ENCODE measurements around the gene PEPD. TPM values are rescaled to one million over a fixed set of nuclear protein-coding genes. Genes with fewer than 3 reads are reported as not detected.

Gene PEPD
- total RNA-seq, 4 donors from 2014 or later: 40.1 to 61.4 (median 53.4) TPM

DNA sequence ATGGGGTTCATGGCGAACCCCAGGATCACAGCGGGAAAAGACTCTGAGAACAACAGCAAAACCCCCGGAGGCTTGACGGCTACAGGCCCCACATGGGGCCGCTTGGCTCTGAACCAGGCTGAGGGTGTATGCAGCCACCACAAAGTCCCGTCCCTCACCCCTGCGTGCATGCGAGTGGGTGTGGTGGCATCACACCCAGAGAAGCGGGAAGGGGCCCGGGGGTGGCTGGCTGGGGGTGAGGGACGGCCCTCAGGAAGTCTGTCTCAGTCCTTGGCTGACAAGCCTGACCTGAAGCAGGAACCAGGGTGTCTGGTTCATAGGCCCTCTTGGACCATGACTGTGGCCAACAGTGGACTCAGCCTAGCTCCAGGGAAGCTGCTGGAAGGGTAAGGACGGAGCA lies 113.9 kb downstream of the PEPD start:
- Histone ChIP-seq H3K9me3 (no peaks in the 10 kb centered on the region), H3K36me3 (peaks cover 0 to 38% (median 0%) of the 10 kb centered on the region in 3 donors), H3K4me3 (no peak overlapping the region), H3K4me1 (peaks cover 0 to 31% (median 0%) of the 10 kb centered on the region in 3 donors), H3K27ac (no peak overlapping the region), H3K27me3 (no peaks in the 10 kb centered on the region)
- 77 to 94% methylated on average over 2 to 4 of the region's 12 CpGs for WGBS, 2 donors
- intact Hi-C loops (cut with DNase I): loop anchor here (2.0 kb wide), 1 partner anchor 173 kb away; no protein-coding TSS in a partner anchor
- no peak for DNase-seq
- TF ChIP-seq, protein P1, sequence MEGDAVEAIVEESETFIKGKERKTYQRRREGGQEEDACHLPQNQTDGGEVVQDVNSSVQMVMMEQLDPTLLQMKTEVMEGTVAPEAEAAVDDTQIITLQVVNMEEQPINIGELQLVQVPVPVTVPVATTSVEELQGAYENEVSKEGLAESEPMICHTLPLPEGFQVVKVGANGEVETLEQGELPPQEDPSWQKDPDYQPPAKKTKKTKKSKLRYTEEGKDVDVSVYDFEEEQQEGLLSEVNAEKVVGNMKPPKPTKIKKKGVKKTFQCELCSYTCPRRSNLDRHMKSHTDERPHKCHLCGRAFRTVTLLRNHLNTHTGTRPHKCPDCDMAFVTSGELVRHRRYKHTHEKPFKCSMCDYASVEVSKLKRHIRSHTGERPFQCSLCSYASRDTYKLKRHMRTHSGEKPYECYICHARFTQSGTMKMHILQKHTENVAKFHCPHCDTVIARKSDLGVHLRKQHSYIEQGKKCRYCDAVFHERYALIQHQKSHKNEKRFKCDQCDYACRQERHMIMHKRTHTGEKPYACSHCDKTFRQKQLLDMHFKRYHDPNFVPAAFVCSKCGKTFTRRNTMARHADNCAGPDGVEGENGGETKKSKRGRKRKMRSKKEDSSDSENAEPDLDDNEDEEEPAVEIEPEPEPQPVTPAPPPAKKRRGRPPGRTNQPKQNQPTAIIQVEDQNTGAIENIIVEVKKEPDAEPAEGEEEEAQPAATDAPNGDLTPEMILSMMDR (IDR thresholded peaks at IDR 0.05): no peak

DNA sequence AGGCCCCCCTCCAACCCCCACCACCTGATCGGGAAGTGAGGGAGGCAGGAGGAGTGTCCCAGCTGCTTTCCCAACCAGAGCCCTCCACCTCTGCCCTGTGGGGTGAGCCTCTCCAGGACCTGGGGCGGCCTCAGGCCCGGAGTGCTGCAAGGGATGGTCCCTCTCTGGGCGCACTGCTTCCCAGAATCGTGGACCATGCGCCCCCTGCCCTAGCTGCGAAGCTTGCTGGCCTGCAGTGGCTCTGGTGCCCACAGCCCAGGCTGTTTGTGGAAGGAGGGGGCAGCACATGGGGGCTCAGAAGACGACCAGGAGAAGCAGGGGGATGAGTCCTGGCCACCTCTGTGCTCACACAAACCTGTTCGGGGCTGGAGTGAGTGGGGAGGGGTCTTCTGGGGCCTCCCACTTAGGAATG lies 114.4 kb downstream of the PEPD start:
- Histone ChIP-seq H3K36me3 (peaks cover 0 to 38% (median 0%) of the 10 kb centered on the region in 3 donors), H3K9me3 (no peaks in the 10 kb centered on the region), H3K27ac (no peak overlapping the region), H3K4me3 (no peak overlapping the region), H3K4me1 (peaks cover 0 to 29% (median 0%) of the 10 kb centered on the region in 3 donors), H3K27me3 (no peaks in the 10 kb centered on the region)
- TF ChIP-seq, protein P1 (IDR thresholded peaks at IDR 0.05): no peak
- TF ChIP-seq POLR2A (IDR thresholded peaks at IDR 0.05): no peak
- WGBS, 2 donors: 7 to 47% methylated on average over 2 to 6 of the region's 9 CpGs
- no peak for DNase-seq
- intact Hi-C loops (cut with DNase I): loop anchor here (2.0 kb wide), 1 partner anchor 172 kb away; no protein-coding TSS in a partner anchor

DNA sequence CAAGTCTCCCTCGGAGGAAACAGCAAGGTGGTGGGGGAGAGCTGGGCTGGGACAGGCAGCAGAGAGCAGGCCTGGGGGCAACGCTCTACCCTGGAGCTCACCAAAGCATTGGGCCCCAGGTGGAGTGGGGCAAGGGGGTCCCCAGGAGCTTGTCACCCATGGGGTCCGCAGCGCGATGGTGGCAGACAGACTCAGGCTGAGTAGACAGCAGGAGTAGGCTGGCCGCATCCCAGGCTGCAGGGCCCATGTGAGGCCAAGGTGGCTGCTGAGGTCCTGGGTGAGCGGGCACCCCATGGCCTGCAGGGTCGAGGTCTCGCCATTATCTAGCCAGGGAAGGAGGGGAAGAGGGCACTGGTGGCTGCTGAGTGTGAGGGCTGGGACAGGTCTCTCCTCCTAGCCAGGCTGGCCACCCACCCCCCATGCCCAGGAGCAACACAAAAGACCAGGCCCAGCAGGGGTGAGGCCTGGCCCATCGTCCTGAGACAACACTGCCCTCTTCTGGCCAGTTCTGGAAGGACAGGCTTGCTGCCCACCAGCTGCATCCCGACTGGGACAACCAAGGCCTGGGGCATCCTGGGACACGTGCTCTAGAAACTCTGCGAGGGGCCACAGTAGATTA lies 115.0 kb downstream of the PEPD start:
- H3K4me1 ChIP-seq: peaks cover 0 to 29% (median 0%) of the 10 kb centered on the region in 3 donors
- no peaks in the 10 kb centered on the region for H3K9me3 ChIP-seq
- WGBS, 2 donors: 64 to 100% methylated on average over 4 to 7 of the region's 13 CpGs
- TF ChIP-seq, protein P1 (IDR thresholded peaks at IDR 0.05): peak; percentile 87 to 97 (median 96)
- no peak for TF ChIP-seq POLR2A (IDR thresholded peaks at IDR 0.05)
- H3K27ac ChIP-seq: no peak overlapping the region
- intact Hi-C loops (cut with DNase I): loop anchor here (2.0 kb wide), 1 partner anchor 172 kb away; no protein-coding TSS in a partner anchor
- no peak overlapping the region for H3K4me3 ChIP-seq
- peaks cover 0 to 38% (median 0%) of the 10 kb centered on the region in 3 donors for H3K36me3 ChIP-seq
- DNase-seq: peak; percentile 20
- no peaks in the 10 kb centered on the region for H3K27me3 ChIP-seq

DNA sequence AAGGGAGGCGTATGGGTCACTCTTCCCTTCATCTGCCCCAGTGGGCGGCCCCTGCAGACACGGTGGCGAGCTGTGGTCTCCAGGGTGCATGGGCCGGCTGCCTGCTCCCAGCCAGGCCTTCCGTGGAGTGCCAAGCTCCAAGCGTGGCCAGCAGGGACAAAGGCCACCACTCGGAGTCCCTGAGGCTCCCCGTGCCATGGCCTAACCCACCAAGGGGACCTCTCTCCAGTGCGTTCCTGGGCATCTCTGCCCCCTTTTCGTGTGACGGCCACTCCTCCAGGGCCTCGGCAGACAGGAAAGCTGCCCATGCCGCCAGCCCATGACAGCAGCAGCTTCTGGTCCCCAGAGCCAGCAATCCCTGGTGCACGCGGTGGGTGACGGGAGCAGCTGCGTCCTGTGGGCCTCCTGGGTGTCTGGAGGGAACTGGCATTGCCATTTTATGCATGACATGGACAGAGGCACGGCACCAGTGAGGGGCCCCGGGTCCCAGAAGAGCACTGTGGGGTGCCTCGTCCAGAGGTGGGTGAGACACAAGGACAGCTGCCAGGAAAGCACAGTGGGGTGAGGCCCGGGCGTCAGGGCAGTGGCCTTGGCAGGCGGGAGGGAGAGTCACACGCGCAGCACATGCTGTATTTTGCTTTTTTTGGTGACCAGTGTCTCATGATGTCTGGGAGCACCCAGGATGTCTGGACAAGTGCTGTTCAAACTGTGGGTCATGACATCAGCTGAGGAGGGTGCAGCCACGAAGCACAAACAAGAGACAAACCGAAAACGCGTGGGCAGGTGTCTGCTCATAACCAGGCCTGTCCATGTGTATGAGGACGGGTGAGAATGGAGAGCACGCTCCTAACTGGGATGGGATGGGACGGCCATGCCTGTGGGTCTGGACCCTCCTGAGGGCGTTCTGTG lies 115.8 kb downstream of the PEPD start:
- no peak for DNase-seq
- no peak for TF ChIP-seq POLR2A (IDR thresholded peaks at IDR 0.05)
- TF ChIP-seq, protein P1 (IDR thresholded peaks at IDR 0.05): no peak
- Histone ChIP-seq H3K27ac (no peak overlapping the region), H3K4me3 (no peak overlapping the region), H3K9me3 (no peaks in the 10 kb centered on the region), H3K36me3 (peaks cover 0 to 31% (median 0%) of the 10 kb centered on the region in 3 donors), H3K4me1 (peaks cover 0 to 29% (median 0%) of the 10 kb centered on the region in 3 donors), H3K27me3 (no peaks in the 10 kb centered on the region)
- intact Hi-C loops (cut with DNase I): loop anchor here (2.0 kb wide), 2 partner anchors 165 to 171 kb away; no protein-coding TSS in a partner anchor
- 82 to 90% methylated on average over 12 to 13 of the region's 34 CpGs for WGBS, 2 donors

GRCh38 chr19:33405254-33405552 lies 116.4 kb downstream of the PEPD start:
- DNase-seq: no peak
- Histone ChIP-seq H3K36me3 (peaks cover 0 to 29% (median 0%) of the 10 kb centered on the region in 3 donors), H3K4me3 (no peak overlapping the region), H3K4me1 (peaks cover 0 to 29% (median 0%) of the 10 kb centered on the region in 3 donors), H3K27ac (no peak overlapping the region), H3K27me3 (no peaks in the 10 kb centered on the region), H3K9me3 (no peaks in the 10 kb centered on the region)
- intact Hi-C loops (cut with DNase I): loop anchor here (2.0 kb wide), 1 partner anchor 164 kb away; no protein-coding TSS in a partner anchor
- 91% methylated on average over 7 of the region's 8 CpGs; no CpG with 5 or more reads in 1 of the 2 donors for WGBS, 2 donors
- TF ChIP-seq, protein P1 (IDR thresholded peaks at IDR 0.05): no peak
- TF ChIP-seq POLR2A (IDR thresholded peaks at IDR 0.05): no peak

Measured in esophagus squamous epithelium (tissue), 5 donors.